ENCODE measurements around the gene CLCN7. TPM values are rescaled to one million over a fixed set of nuclear protein-coding genes. Genes with fewer than 3 reads are reported as not detected.

CLCN7 gene
- total RNA-seq, 1 donor from 2014 or later = 11.5 TPM

DNA sequence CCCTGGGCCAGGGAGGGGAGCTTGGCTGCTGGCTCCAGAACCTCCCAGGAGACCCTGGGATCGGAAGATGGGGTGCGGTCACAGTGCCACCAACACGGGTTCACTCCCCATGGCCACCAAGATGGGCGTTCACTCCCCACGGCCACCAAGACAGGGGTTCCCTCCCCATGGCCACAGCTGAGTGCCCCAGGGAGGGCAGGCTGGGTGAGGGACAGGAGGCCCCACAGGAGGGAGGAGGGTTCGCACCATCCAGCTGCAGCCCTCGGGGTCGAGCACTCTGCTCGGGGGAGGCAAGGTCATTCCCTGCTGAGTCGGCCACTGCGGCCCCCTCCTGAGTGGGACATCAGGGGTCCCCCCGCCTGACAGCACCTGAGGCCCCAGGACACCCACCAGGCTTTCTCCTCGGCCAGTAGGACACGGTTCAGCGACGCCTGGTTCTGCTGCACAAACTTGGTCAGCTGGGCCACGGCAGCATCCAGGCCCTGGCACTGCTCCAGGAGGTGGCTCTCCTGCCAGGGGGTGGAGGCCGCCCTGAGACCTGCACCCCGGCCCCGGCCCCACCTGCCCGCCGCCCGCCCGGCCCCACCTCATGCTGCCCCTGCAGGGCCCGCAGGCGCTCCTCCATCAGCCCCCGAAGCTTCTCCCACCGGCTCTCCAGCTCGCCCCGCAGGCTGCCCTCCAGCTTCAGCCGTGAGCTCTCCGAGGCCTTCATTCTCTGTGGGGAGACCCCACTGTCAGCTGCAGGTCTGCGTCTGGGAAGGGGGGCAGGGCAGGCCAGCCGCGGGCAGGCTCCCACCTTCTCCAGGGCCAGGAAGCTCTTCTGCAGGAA is 36.4 kb downstream of the CLCN7 start:
- Mint-ChIP-seq H3K9me3 (no peaks in the 10 kb centered on the region), H3K27me3 (ENCODE audit: insufficient read depth, low read depth) (no peaks in the 10 kb centered on the region), H3K4me3 (no peak overlapping the region), H3K4me1 (no peaks in the 10 kb centered on the region), H3K27ac (no peak overlapping the region), H3K36me3 (no peaks in the 10 kb centered on the region)
- Histone ChIP-seq H3K9me3 (ENCODE audit: low read depth) (no peaks in the 10 kb centered on the region), H2AFZ (replicated peaks) (no peak overlapping the region), H3K27me3 (no peaks in the 10 kb centered on the region), H3K27ac (no peak overlapping the region), H3K4me3 (no peak overlapping the region), H3K36me3 (no peaks in the 10 kb centered on the region), H3F3A (ENCODE audit: low read depth) (no peaks in the 10 kb centered on the region), H3K4me2 (no peak overlapping the region), H3K4me1 (no peaks in the 10 kb centered on the region), H3K79me2 (ENCODE audit: low read depth) (no peaks in the 10 kb centered on the region), H4K20me1 (ENCODE audit: low read depth) (no peaks in the 10 kb centered on the region), H3K9ac (no peak overlapping the region)
- DNase-seq (ENCODE audit: low spot score) = no peak
- no peak for TF ChIP-seq EZH2 (IDR thresholded peaks at IDR 0.05)
- TF ChIP-seq, protein P1, sequence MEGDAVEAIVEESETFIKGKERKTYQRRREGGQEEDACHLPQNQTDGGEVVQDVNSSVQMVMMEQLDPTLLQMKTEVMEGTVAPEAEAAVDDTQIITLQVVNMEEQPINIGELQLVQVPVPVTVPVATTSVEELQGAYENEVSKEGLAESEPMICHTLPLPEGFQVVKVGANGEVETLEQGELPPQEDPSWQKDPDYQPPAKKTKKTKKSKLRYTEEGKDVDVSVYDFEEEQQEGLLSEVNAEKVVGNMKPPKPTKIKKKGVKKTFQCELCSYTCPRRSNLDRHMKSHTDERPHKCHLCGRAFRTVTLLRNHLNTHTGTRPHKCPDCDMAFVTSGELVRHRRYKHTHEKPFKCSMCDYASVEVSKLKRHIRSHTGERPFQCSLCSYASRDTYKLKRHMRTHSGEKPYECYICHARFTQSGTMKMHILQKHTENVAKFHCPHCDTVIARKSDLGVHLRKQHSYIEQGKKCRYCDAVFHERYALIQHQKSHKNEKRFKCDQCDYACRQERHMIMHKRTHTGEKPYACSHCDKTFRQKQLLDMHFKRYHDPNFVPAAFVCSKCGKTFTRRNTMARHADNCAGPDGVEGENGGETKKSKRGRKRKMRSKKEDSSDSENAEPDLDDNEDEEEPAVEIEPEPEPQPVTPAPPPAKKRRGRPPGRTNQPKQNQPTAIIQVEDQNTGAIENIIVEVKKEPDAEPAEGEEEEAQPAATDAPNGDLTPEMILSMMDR (IDR thresholded peaks at IDR 0.05) = no peak

DNA sequence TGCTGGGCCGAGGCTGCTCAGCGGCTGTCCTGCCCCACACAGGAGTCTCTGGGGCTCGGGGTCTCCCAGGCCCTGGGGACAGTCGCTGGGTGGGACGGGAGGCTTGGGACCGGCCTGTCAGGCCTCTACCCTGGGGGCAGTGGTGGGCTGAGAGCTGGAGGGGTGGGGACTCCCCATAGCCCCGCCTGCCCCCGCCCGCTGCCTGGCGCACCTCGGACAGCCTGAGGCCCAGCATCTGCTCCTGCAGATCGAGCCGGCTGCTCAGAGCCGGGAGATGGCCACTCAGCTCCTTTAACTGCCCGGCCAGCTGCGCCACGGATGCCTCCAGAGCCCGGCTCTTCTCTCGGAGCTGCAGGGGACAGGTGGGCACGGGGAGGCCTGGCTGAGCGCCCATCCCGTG is 37.2 kb downstream of the CLCN7 start:
- no peak overlapping the region for H3K4me3 ChIP-seq
- no peaks in the 10 kb centered on the region for H3K9me3 ChIP-seq (ENCODE audit: low read depth)
- TF ChIP-seq, protein P1 (IDR thresholded peaks at IDR 0.05) = no peak
- TF ChIP-seq EZH2 (IDR thresholded peaks at IDR 0.05) = no peak
- TF ChIP-seq EZH2phosphoT487 (IDR thresholded peaks at IDR 0.05) = no peak
- Mint-ChIP-seq H3K4me1 (no peaks in the 10 kb centered on the region), H3K36me3 (no peaks in the 10 kb centered on the region), H3K4me3 (no peak overlapping the region), H3K9me3 (no peaks in the 10 kb centered on the region), H3K27ac (no peak overlapping the region), H3K27me3 (ENCODE audit: insufficient read depth, low read depth) (no peaks in the 10 kb centered on the region)
- H3K4me2 ChIP-seq = no peak overlapping the region
- H3K79me2 ChIP-seq (ENCODE audit: low read depth) = no peaks in the 10 kb centered on the region
- no peaks in the 10 kb centered on the region for H4K20me1 ChIP-seq (ENCODE audit: low read depth)
- H2AFZ ChIP-seq (replicated peaks) = no peak overlapping the region
- no peaks in the 10 kb centered on the region for H3K27me3 ChIP-seq
- no peak overlapping the region for H3K27ac ChIP-seq
- H3K9ac ChIP-seq = no peak overlapping the region
- H3K4me1 ChIP-seq = no peaks in the 10 kb centered on the region
- DNase-seq (ENCODE audit: low spot score) = no peak
- H3K36me3 ChIP-seq = no peaks in the 10 kb centered on the region
- no peaks in the 10 kb centered on the region for H3F3A ChIP-seq (ENCODE audit: low read depth)

DNA sequence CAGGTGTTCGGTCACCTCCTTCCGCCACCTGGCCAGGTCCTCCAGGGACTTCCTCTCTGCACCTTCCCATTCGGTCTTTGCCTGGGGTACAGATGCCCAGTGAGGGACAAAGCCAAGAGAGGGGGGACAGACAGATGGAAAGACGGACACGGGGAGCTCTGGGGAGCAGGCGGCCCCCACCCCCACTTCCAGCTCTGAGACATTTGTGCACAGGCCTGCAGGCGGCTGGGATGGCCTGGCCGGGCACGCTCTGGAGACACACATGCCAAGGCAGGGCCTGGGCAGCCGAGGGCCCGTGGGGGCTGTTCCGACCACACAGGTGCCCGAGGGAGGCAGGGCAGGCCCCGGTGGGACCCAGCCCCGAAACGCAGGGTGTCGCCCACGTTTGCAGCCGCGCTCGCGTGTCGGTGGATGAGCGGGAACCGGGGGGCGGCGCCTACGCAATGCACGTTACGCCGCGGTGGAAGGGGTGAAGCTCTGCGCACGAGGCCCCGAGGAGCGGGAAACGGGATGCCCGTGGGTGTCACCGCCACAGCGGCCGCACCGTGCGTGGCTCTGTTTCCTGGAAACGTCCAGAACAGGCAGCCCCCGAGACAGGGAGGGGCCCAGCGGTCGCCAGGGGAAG is 38.0 kb downstream of the CLCN7 start:
- H3K4me1 Mint-ChIP-seq = no peaks in the 10 kb centered on the region
- H3K9me3 Mint-ChIP-seq = no peaks in the 10 kb centered on the region
- no peak overlapping the region for H3K27ac Mint-ChIP-seq
- H4K20me1 ChIP-seq (ENCODE audit: low read depth) = no peaks in the 10 kb centered on the region
- H3K4me1 ChIP-seq = no peaks in the 10 kb centered on the region
- no peaks in the 10 kb centered on the region for H3K36me3 ChIP-seq
- H3K27me3 Mint-ChIP-seq (ENCODE audit: insufficient read depth, low read depth) = no peaks in the 10 kb centered on the region
- no peaks in the 10 kb centered on the region for H3K9me3 ChIP-seq (ENCODE audit: low read depth)
- no peaks in the 10 kb centered on the region for H3K36me3 Mint-ChIP-seq
- DNase-seq (ENCODE audit: low spot score) = no peak
- H3K27me3 ChIP-seq = no peaks in the 10 kb centered on the region
- no peak overlapping the region for H3K9ac ChIP-seq
- no peak overlapping the region for H2AFZ ChIP-seq (replicated peaks)
- H3K4me3 ChIP-seq = no peak overlapping the region
- no peaks in the 10 kb centered on the region for H3K79me2 ChIP-seq (ENCODE audit: low read depth)
- H3K4me3 Mint-ChIP-seq = no peak overlapping the region
- H3K4me2 ChIP-seq = no peak overlapping the region
- H3F3A ChIP-seq (ENCODE audit: low read depth) = no peaks in the 10 kb centered on the region
- TF ChIP-seq EZH2 (IDR thresholded peaks at IDR 0.05) (no peak), EZH2phosphoT487 (IDR thresholded peaks at IDR 0.05) (no peak)
- no peak overlapping the region for H3K27ac ChIP-seq

Measured in neural progenitor cell (in vitro differentiated cells).